IPS-18a (cell line): Measurements from ENCODE around the gene CALY.

ENCODE experiments used
- H3K27ac ChIP-seq: one replicate; pipeline ENCODE4 v1.5.1; 2013; ENCODE audit warnings: low read length
- H3K27me3 ChIP-seq: one replicate; pipeline ENCODE4 v1.6.1; 2013; ENCODE audit warnings: mild to moderate bottlenecking, low read length; ENCODE audit not compliant: control insufficient read depth, insufficient read depth
- H3K36me3 ChIP-seq: one replicate; pipeline ENCODE4 v1.6.1; 2013; ENCODE audit warnings: low read depth, low read length; ENCODE audit not compliant: control insufficient read depth
- H3K4me1 ChIP-seq: one replicate; pipeline ENCODE4 v1.6.1; 2013; ENCODE audit warnings: low read depth, low read length; ENCODE audit not compliant: control insufficient read depth
- H3K4me3 ChIP-seq: one replicate; pipeline ENCODE4 v1.5.1; 2013; ENCODE audit warnings: low read length
- H3K9ac ChIP-seq: one replicate; pipeline ENCODE4 v1.6.1; 2013; ENCODE audit warnings: mild to moderate bottlenecking, low read length, moderate library complexity
- H3K9me3 ChIP-seq: one replicate; pipeline ENCODE4 v1.6.1; 2013; ENCODE audit warnings: low read depth, low read length; ENCODE audit not compliant: control insufficient read depth

Gene CALY

DNA sequence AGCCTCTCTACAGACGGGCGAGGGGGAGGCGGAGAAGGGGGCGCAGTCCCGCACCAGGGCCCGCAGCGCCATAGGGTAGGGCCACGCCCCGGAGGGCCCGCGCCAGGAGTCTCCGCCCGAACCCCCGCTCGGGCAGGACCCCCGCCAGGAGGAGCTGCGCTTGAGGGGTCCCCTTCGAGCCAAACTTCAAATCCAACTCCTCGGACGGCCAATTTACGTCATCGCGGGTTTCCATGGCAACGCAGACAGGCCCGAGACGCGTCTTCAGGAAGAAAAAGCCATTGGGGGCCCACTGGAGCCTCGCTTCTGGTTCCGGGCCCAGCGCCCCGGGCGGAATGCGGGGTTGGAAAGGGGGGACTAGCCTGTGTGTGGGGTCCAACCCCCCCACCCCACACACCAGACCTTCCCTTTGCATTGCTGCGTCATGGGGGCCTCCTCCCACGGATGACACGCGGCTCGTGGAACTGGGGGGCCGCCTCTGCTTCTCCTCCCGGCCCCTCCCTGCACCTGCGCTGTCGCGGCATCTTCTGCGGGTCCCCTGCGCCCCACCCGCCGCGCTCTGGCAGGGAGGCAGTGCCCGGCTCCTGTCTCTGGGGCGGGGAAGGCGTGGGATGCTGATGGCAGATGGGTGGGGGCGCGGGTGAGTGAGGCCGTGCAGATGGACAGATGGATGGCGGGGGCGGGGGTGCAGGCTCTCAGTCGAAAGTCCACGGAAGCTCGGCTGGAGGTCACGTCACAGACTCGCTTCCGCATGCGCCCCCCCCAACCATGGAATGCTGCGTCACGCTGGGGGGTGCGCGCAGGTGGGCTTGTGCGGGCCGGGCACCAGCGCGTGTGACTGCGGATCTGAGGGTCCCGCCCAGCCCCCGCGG, 1.2 kb downstream of the CALY start:
- Histone ChIP-seq H3K9ac (no peak overlapping the region), H3K4me1 (no peaks in the 10 kb centered on the region), H3K9me3 (no peaks in the 10 kb centered on the region), H3K27ac (no peak overlapping the region), H3K36me3 (no peaks in the 10 kb centered on the region), H3K27me3 (peaks cover 80% of the 10 kb centered on the region), H3K4me3 (peak overlapping the region; percentile 42)

DNA sequence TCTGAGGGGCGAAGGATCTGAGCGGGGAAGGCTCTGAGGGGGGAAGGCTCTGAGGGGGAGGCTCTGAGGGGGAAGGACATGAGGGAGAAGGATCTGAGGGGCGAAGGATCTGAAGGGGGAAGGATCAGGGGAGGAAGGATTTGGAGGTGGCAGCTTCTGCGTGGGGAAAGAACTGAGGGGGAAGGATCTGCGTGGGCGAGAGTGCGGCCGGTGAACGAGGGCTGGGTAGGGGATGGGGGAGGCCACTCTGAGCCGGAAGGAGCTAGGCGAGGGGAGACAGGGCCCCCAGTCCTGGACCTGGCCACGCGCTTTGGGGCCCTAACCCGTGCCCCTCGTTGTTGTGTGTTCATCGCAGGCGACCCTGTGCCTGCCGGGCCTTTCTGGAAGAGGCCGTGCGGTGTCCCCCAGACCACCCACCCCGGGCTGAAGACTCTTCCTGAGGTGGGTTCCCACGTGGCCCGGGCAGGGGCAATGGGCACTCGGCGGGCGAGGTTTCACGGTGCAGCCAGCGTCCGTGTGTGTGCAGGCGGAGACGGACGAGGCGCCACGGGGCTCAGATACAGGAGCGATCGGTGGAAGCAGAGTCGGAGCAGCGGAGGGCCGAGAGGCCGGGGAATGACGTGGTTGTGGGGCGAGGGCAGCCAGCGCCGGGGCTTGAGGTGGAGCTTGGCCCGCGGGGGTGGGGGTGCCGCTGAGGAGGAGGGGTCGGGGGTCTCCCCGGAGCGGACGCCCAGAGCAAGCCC, 2.0 kb downstream of the CALY start:
- Histone ChIP-seq H3K36me3 (no peaks in the 10 kb centered on the region), H3K4me1 (no peaks in the 10 kb centered on the region), H3K27ac (no peak overlapping the region), H3K27me3 (peaks cover 85% of the 10 kb centered on the region), H3K9ac (no peak overlapping the region), H3K9me3 (no peaks in the 10 kb centered on the region), H3K4me3 (peak overlapping the region; percentile 42)

DNA sequence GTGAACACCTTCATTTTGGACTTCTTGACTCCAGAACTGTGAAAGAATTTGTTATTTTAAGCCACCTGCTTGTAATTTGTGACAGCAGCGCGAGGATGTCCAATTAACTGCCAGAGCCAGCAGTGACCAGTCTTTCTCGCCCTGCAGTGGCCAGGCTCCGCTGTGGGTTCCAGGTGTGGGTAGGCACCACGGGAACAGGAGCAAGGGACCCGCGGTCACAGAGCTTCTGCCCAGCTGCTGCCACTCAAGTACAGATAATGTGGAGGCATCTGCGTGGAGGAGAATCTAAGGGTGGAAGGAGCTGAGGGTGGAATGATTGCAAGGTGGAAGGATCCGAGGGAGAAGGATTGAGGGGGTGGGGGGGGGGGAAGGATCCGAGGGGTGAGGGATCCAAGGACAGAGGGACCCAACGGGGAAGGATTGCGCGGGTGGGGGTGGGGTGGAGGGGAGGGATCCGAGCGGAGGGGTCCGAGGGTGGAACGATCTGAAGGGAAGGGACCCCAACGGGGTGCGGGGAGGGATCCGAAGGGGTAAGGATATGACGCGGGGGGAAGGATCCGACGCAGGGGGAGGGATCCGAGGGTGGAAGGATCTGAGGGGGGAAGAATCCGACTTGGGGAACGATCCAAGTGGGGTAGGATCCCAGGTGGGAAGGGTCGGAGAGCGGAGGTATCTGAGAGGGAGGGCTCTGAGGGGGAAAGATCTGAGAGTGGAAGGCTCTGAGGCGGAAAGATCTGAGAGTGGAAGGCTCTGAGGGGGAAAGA, 3.6 kb downstream of the CALY start:
- Histone ChIP-seq H3K27ac (no peak overlapping the region), H3K4me1 (no peaks in the 10 kb centered on the region), H3K36me3 (no peaks in the 10 kb centered on the region), H3K4me3 (no peak overlapping the region), H3K9me3 (no peaks in the 10 kb centered on the region), H3K9ac (no peak overlapping the region), H3K27me3 (peaks cover 96% of the 10 kb centered on the region)

DNA sequence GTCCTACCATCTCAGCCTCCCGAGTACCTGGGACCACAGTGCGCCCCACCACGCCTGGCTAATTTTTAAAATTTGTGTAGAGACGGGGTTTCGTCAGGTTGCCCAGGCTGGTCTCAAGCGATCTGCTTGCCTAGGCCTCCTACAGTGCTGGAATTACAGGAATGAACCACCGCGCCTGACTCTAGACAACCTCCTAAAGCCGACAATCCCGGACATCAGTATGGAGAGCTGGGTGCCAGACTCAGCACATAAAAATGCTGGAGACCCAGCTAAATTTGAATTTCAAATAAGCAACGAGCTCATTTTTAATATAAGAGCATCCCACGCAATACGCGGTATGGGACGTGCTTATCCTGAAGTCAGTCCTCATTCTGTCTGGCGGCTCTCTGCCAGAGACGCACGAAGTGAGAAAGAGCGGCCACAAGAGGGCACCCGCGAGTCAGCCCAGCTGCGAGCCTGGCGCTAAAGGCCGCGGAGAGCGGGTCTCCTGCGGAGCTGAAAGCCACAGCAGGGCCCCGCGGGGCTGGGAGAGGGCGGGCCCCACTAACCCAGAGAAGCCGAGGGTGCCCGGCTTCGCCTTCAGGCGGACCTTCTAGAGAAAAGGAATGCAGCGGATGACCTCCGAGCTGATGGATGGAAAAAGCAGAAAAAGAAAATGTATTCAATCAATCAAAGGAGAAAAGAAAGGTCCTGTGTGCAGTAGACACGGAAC, 7.0 kb downstream of the CALY start:
- Histone ChIP-seq H3K9ac (no peak overlapping the region), H3K4me3 (no peak overlapping the region), H3K4me1 (no peaks in the 10 kb centered on the region), H3K27me3 (peaks cover 96% of the 10 kb centered on the region), H3K9me3 (no peaks in the 10 kb centered on the region), H3K36me3 (no peaks in the 10 kb centered on the region), H3K27ac (no peak overlapping the region)

DNA sequence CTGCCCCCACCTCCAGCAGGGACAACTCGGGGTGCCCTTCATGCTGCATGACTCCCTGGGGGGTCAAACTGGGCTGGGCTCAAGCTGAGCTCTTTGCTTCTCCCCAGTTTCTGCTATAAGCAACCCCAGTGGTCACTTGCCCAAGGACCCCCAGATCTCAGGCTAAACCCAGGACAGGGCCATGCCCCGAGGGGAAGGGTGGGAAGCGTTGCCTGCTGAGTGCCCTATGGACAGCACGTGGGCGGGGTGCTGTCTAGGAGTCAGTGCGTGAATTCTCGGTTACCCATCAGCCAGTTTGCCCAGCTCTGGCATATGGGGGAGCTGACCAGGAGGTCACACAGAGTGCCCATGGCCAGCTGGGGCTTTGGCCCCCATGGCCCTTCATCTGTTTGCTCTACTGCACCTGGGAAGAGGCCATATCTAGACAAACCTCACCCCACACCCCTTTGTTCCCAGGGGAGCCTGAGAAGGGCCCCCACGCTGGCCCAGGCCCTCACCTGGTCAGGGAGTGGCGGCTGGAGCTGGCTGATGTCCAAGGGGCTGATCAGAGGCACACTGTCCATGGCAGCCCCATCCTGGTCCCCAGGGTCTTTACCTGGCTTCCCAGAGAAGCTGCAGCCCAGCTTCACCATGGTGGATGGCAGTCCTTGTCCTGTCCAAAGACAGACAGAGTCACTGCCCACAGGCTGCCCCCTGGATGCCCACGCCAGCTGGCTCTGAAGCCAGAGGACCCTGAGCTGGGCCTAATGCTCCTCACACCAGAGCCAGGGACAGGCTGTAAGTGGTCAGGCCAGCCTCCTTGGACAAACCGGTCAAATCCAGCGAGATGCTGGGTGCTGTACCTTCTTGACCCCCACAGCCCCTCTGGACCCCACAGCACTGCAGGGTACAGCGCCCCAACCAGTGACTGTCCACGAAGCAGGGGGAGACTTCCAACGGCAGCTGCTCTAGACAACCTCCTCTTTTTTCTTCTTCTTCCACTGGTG, 8.0 kb downstream of the CALY start:
- Histone ChIP-seq H3K36me3 (no peaks in the 10 kb centered on the region), H3K4me1 (no peaks in the 10 kb centered on the region), H3K4me3 (no peak overlapping the region), H3K27me3 (peaks cover 86% of the 10 kb centered on the region), H3K9ac (no peak overlapping the region), H3K27ac (no peak overlapping the region), H3K9me3 (no peaks in the 10 kb centered on the region)

DNA sequence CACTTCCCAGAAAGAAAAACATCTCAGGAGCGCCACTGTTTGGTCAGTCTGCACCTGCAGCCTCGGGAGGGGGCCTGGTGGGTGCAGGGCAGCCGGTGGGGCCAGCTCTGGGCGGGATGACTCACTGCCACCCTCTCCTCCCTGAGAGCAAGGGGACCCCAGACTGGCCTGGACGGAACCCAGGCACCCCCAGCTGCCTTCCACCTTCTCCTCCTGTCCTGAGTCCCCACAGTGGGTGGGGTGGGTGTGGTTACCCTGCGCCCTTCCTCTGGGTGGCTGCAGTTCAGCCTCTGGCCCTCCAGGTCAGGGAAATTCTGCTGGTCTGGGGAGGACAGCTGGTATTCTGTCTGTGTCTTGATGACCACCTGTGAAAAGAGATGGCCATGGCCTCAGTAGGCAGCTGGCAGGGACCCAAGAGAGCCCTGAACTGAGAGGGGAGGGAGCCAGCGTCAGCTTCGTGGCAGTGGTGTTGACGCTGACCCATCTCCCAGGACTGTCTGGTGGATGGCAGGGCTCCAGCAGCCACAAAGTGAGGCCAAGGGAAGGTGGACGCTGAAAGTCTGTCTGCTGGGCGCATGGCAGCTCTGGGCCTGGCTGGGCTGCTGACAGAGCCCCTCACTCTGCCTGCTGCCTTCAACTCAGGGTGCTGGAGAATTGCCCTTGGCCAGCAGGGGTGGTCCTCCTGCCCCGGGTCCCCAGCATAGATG, 8.9 kb downstream of the CALY start:
- Histone ChIP-seq H3K27me3 (peaks cover 78% of the 10 kb centered on the region), H3K9ac (no peak overlapping the region), H3K36me3 (no peaks in the 10 kb centered on the region), H3K27ac (no peak overlapping the region), H3K4me3 (no peak overlapping the region), H3K9me3 (no peaks in the 10 kb centered on the region), H3K4me1 (no peaks in the 10 kb centered on the region)

DNA sequence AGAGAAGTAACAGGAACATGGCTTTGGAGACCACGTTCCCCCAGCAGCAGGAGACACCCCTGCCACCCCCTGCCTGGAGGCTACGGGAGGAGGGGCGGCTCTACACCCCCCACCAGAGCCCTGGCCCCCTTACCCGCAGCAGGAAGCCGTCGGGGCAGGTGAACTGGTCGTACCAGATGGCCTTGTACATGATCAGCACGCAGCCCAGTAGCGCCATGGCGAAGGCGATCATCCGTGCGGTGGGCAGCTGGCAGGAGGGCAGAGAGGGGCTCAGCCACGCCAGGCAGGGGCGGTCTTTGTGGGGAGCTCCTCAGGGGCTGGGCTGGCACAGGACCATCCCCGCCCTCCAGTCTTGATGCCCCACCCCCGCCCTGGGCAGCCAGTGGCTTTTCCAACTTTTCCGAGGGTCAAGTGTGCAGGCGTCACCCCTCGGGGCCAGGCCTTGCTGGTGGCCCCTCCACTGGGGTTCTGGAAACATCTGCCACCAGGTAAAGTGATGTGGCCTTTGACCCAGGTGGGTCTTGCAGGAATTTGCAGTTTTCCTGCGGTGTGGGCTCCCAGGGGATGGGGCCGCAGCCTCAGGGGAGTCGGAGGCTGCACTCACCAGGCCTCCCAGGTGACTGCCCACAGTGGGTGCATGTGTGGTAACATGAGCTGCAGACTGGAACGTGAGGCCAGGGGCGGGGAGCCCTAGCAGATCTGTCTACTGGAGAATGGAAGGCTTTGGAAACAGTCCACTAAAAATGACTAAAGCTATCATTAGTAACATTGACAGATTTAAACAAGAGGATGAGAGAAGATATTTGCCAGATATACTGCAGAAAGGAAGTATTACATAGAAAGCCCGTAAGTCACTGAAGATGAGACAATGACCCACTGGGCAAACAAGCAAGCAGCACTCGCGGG, 9.7 kb downstream of the CALY start:
- H3K27me3 ChIP-seq = peaks cover 70% of the 10 kb centered on the region
- no peaks in the 10 kb centered on the region for H3K4me1 ChIP-seq
- no peaks in the 10 kb centered on the region for H3K36me3 ChIP-seq
- no peaks in the 10 kb centered on the region for H3K9me3 ChIP-seq
- H3K27ac ChIP-seq = no peak overlapping the region
- no peak overlapping the region for H3K9ac ChIP-seq
- no peak overlapping the region for H3K4me3 ChIP-seq

DNA sequence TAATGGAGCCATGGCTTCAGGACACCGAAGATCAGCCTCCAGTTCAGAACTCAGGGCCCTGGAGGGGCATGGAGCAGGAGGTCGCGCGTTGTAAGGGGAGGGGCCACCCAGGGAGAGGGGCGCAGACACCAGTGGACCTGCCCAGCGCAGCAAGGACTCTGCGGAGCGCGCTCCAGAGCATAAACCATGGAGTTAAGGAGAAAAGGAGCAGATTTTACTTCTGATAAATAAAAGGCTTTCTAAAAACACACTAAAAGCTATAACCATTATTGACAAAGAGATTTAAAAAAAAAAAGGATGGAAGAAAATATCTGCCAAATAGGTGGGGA, 10.5 kb downstream of the CALY start:
- Histone ChIP-seq H3K36me3 (no peaks in the 10 kb centered on the region), H3K27me3 (peaks cover 62% of the 10 kb centered on the region), H3K4me3 (peak overlapping the region; percentile 44), H3K4me1 (no peaks in the 10 kb centered on the region), H3K27ac (no peak overlapping the region), H3K9me3 (no peaks in the 10 kb centered on the region), H3K9ac (no peak overlapping the region)

DNA sequence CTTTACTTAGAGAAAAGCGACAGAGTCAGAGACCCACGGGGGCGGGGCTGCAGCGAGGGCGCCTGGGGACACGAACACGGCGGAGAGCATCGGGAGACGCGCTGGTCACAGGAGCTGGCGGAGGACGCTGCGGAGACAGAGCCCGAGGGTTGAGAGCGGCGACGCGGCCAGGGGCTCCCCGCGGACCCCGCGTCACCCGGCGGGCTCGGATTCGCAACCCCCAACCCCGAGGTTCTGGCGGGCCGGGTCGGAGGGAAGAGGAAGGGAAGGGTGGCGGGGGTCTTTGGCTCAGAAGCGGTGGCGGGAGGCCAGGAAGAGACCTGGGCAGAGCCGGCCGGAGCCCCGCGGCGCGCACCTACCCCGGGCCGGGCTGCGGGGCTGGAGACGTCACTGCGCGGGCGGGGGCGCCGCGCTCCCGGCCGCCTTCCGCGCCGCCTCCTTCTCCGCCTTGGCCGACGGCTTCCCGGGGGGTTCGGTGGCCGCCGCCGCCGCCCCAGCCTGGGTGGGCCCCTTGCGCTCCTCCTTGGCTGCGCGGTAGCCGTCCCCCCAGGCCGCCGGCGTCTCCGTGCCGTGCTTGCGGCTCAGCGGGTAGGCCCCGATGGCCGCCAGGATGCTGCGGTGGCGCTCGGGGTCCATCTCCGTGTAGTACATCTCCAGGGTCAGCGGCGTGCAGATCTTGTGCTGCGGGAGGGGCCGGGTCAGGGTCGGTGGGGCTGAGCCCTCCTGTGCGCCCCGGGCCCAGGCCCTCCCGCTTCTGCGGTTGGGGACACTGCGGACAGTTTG, 11.1 kb downstream of the CALY start:
- Histone ChIP-seq H3K4me3 (peak overlapping the region; percentile 44), H3K27me3 (peaks cover 56% of the 10 kb centered on the region), H3K4me1 (no peaks in the 10 kb centered on the region), H3K36me3 (no peaks in the 10 kb centered on the region), H3K9ac (no peak overlapping the region), H3K9me3 (no peaks in the 10 kb centered on the region), H3K27ac (no peak overlapping the region)
